K562 (cell line): Measurements from ENCODE around the gene MAP3K14. TPM values are rescaled to one million over a fixed set of nuclear protein-coding genes. Genes with fewer than 3 reads are reported as not detected.
A peak's percentile ranks its signal among the peaks of the same experiment; 100 is the strongest.

Experiments used
- BHLHE40 ChIP-seq: IDR thresholded peaks from 2 replicates; pipeline ENCODE4 v1.6.1; 2011; ENCODE audit warnings: low read length, improper control_type of control experiment
- BMI1 ChIP-seq: fragments of 150-350 bp; IDR thresholded peaks from 2 replicates; pipeline ENCODE4 v1.6.1; 2014; ENCODE audit warnings: low read length
- BRF1 ChIP-seq: IDR thresholded peaks from 3 replicates; pipeline ENCODE4 v1.6.1; 2011; ENCODE audit warnings: borderline replicate concordance, mild to moderate bottlenecking; ENCODE audit not compliant: insufficient read length; ENCODE audit errors: extremely low read depth
- E2F5 ChIP-seq: sonication (generic); formaldehyde crosslinking; IDR thresholded peaks from 2 replicates; pipeline ENCODE4 v1.8.0; 2022; ENCODE audit warnings: mild to moderate bottlenecking, missing genetic modification reagents
- HDAC1 ChIP-seq, 2 experiments: fragments of 450-650 bp; IDR thresholded peaks; 2 replicates each; pipeline ENCODE4 v1.6.1; 2016 to 2017; ENCODE audit warnings: inconsistent platforms in 1 of 2, mild to moderate bottlenecking in 1 of 2, moderate library complexity in 1 of 2
- KLF1 ChIP-seq: fragments of 450-650 bp; IDR thresholded peaks from 2 replicates; pipeline ENCODE4 v1.6.1; 2016; ENCODE audit warnings: missing genetic modification characterization, missing compliant biosample characterization
- KLF10 ChIP-seq: fragments of 250-450 bp; sonication (Bioruptor Pico); IDR thresholded peaks from 2 replicates; pipeline ENCODE4 v1.6.1; 2021; ENCODE audit warnings: matching md5 sums
- MNT ChIP-seq, 2 experiments: fragments of 450-650 bp; conservative IDR thresholded peaks; 2 replicates each; pipeline ENCODE4 v1.6.1; 2017; ENCODE audit warnings: mild to moderate bottlenecking in 2 of 2, moderate library complexity in 2 of 2
- NFYB ChIP-seq: IDR thresholded peaks from 2 replicates; pipeline ENCODE4 v1.6.1; 2011; ENCODE audit warnings: mild to moderate bottlenecking, moderate library complexity; ENCODE audit not compliant: insufficient read length; ENCODE audit errors: extremely low read depth
- PTTG1 ChIP-seq: fragments of 450-650 bp; IDR thresholded peaks from 2 replicates; pipeline ENCODE4 v1.6.1; 2016; ENCODE audit warnings: low read depth, mild to moderate bottlenecking, missing genetic modification characterization, missing compliant biosample characterization
- SMARCA5 ChIP-seq: fragments of 450-650 bp; IDR thresholded peaks from 2 replicates; pipeline ENCODE4 v1.6.1; 2016
- SPI1 ChIP-seq: IDR thresholded peaks from 2 replicates; pipeline ENCODE4 v1.6.1; 2011; ENCODE audit warnings: low read depth, low read length, control low read depth, borderline replicate concordance
- STAT6 ChIP-seq: sonication (generic); formaldehyde crosslinking; IDR thresholded peaks from 2 replicates; pipeline ENCODE4 v1.8.1; 2023; ENCODE audit warnings: mild to moderate bottlenecking, missing genetic modification reagents
- TAF9B ChIP-seq: fragments of 450-650 bp; IDR thresholded peaks from 2 replicates; pipeline ENCODE4 v1.6.1; 2018; ENCODE audit warnings: mild to moderate bottlenecking; ENCODE audit not compliant: partially characterized antibody
- THAP7 ChIP-seq: fragments of 250-450 bp; sonication (Bioruptor Pico); IDR thresholded peaks from 2 replicates; pipeline ENCODE4 v1.5.0; 2021
- TSHZ1 ChIP-seq: fragments of 250-450 bp; sonication (Bioruptor Pico); IDR thresholded peaks from 2 replicates; pipeline ENCODE4 v1.4.0; 2020; ENCODE audit warnings: mild to moderate bottlenecking, moderate library complexity
- polyA plus RNA-seq, 8 experiments: library from polyadenylated mRNA; depleted of rRNA in 4 of 8; stranded (reverse) in 5 of 8; unstranded in 3 of 8; fragments of >200 nt; fragmentation: Nextera tagmentation in 2 of 8; fragmentation: Illumina TruSeq in 1 of 8; extraction: Ambion mirVana in 2 of 8; extraction: Trizol in 1 of 8; gene quantifications; 2 replicates each; pipeline versions ENCODE4 v1.2.1 to v1.2.3, GENCODE V29; 2011 to 2014; ENCODE audit warnings: inconsistent platforms in 1 of 8, missing spikeins in 1 of 8
- total RNA-seq, 7 experiments: library from RNA; depleted of rRNA in 6 of 7; stranded (reverse); fragments of >200 nt in 6 of 7; fragmentation: Illumina TruSeq in 2 of 7; extraction: Trizol in 2 of 7; gene quantifications; 2 replicates each; pipeline versions ENCODE4 v1.2.1 to v1.2.3, GENCODE V29; 2011 to 2021; ENCODE audit warnings: low replicate concordance in 1 of 7

MAP3K14 gene
- total and polyA plus RNA-seq, 9 of the 15 experiments (the other 6 are each of a cell fraction or from before 2014, with no cell fraction given) = 0.45 to 8.7 (median 3.2) TPM

GRCh38 chr17:45317111-45317928 lies 500 bp upstream of the MAP3K14 start (continued):
- TF ChIP-seq TSHZ1 (CRISPR knock-in tag) (no peak), KLF10 (CRISPR knock-in tag) (no peak), KLF1 (tag) (peak; percentile 98), SMARCA5 (no peak), TAF9B (no peak), E2F5 (no peak), PTTG1 (tag) (no peak), BHLHE40 (no peak), HDAC1 (IDR thresholded peaks at IDR 0.05) (peak in 1 of 2 experiments; percentile 96; a peak in 2 of 4 replicates), SPI1 (peak; percentile 88), BMI1 (peak; percentile 68; the same call in 1 of the 2 replicates), THAP7 (CRISPR knock-in tag) (no peak), MNT (conservative IDR thresholded peaks at IDR 0.05) (peak; percentile 92 to 95), BRF1 (no peak), STAT6 (no peak), NFYB (peak; percentile 77)
